GM12891 (cell line): ENCODE data around the gene LCP2.

ENCODE experiments used
- POLR2A ChIP-seq: IDR thresholded peaks from 2 replicates; pipeline ENCODE4 v1.6.1; 2011; ENCODE audit warnings: low read depth, low read length, control low read depth
- POLR2AphosphoS5 ChIP-seq: IDR thresholded peaks from 2 replicates; pipeline ENCODE4 v1.6.1; 2011; ENCODE audit warnings: low read depth, low read length, control low read depth
- POU2F2 ChIP-seq: IDR thresholded peaks from 2 replicates; pipeline ENCODE4 v1.6.1; 2011; ENCODE audit warnings: low read depth, mild to moderate bottlenecking, control low read depth, low read length, moderate library complexity
- TAF1 ChIP-seq: IDR thresholded peaks from 2 replicates; pipeline ENCODE4 v1.6.1; 2011; ENCODE audit warnings: low read depth, low read length, control low read depth

DNA sequence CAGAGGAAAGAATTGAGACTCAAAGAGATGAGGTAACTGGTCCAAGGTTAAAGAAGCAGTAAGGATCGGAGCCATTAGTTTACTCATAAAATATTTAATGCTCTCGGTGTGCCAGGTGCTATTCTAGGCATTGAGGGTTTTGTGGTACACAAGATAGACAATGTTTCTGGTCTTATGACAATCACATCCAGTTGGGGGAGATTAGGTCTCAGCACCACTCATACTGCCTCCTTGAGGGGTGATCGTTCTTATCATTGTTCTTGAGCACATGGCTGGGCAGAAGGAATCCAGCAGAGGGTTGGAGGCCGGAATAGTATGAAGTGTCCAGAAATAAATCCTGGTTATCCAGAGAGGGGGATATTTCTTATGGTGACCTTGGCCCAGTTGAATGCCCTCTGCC, 40.7 kb upstream of the LCP2 start:
- TF ChIP-seq POLR2A = no peak
- no peak for TF ChIP-seq POLR2AphosphoS5
- no peak for TF ChIP-seq POU2F2
- TF ChIP-seq TAF1 = no peak
